H1 (cell line): ENCODE results near the gene RHCG. TPM values are rescaled to one million over a fixed set of nuclear protein-coding genes. Genes with fewer than 3 reads are reported as not detected.

Experiments
- CTCF ChIA-PET: fragments of 300-600 bp; sonication (Branson Sonifier 250); formaldehyde crosslinking; loops from one replicate; lab custom pipeline; 2021; ENCODE audit not compliant: partially characterized antibody; lab: Charles Lee
- POLR2A ChIA-PET: fragments of 300-600 bp; sonication (Branson Sonifier 250); formaldehyde crosslinking; loops from one replicate; lab custom pipeline; 2021; ENCODE audit warnings: inconsistent platforms; ENCODE audit not compliant: partially characterized antibody; lab: Charles Lee
- DNase-seq, 2 experiments: peaks; one replicate each; pipeline versions ENCODE4 v3.0.0 to v3.0.0-alpha.2; 2010 to 2022; ENCODE audit warnings: low spot score in 2 of 2, low read depth in 1 of 2, mixed read lengths in 1 of 2
- FAIRE-seq: peaks from 2 replicates; lab custom pipeline; 2011; peaks lifted over from hg19 to GRCh38; lab: Jason Lieb, UNC
- H2AFZ ChIP-seq: 2 replicates; pipeline ENCODE4 v1.8.1; 2012; ENCODE audit warnings: low read length, inconsistent platforms
- H2AK5ac ChIP-seq: 2 replicates; pipeline ENCODE4 v1.6.1; 2013; ENCODE audit warnings: low read depth, low read length
- H2BK120ac ChIP-seq: replicated peaks from 2 replicates; pipeline ENCODE3; 2013; ENCODE audit warnings: low read depth, low read length, inconsistent platforms
- H2BK12ac ChIP-seq: 2 replicates; pipeline ENCODE4 v1.6.1; 2013; ENCODE audit warnings: low read depth, low read length
- H2BK15ac ChIP-seq: 2 replicates; pipeline ENCODE4 v1.6.1; 2013; ENCODE audit warnings: low read length
- H2BK20ac ChIP-seq: 2 replicates; pipeline ENCODE4 v1.6.1; 2013; ENCODE audit warnings: low read length
- H2BK5ac ChIP-seq: 2 replicates; pipeline ENCODE4 v1.6.1; 2013; ENCODE audit warnings: low read depth, low read length
- H3K14ac ChIP-seq: 2 replicates; pipeline ENCODE4 v1.6.1; 2013; ENCODE audit warnings: inconsistent platforms; ENCODE audit not compliant: insufficient read length
- H3K18ac ChIP-seq: 2 replicates; pipeline ENCODE4 v1.6.1; 2013; ENCODE audit warnings: low read length; ENCODE audit errors: extremely low read depth
- H3K23ac ChIP-seq: 2 replicates; pipeline ENCODE4 v1.6.1; 2013; ENCODE audit warnings: inconsistent platforms; ENCODE audit not compliant: insufficient read length
- H3K23me2 ChIP-seq: 2 replicates; pipeline ENCODE4 v1.6.1; 2013; ENCODE audit warnings: low read depth, low read length
- H3K27ac ChIP-seq: 2 replicates; pipeline ENCODE4 v1.6.1; 2011; ENCODE audit warnings: low read depth, low read length, inconsistent platforms
- H3K27me3 ChIP-seq, 4 experiments: replicated peaks in 1 of 4; 1 replicate in 1 of 4; 2 replicates in 3 of 4; pipeline versions ENCODE4 v1.6.1 to v1.8.1; 2011 to 2013; ENCODE audit warnings: low read length in 3 of 4, mild to moderate bottlenecking in 3 of 4, inconsistent platforms in 2 of 4, mixed read lengths in 2 of 4, moderate library complexity in 1 of 4; ENCODE audit not compliant: control insufficient read depth in 3 of 4, insufficient read depth in 3 of 4; ENCODE audit errors: extremely low read depth in 1 of 4
- H3K36me3 ChIP-seq, 4 experiments: 2 replicates each; pipeline versions ENCODE4 v1.6.1 to v1.8.1; 2011 to 2013; ENCODE audit warnings: mild to moderate bottlenecking in 4 of 4, low read length in 3 of 4, moderate library complexity in 2 of 4, control low read depth in 1 of 4, inconsistent platforms in 1 of 4; ENCODE audit not compliant: insufficient read depth in 4 of 4, control insufficient read depth in 2 of 4
- H3K4ac ChIP-seq: replicated peaks from 2 replicates; pipeline ENCODE3; 2013; ENCODE audit warnings: low read length, low read depth, mixed read lengths, inconsistent platforms; ENCODE audit not compliant: insufficient read length
- H3K4me1 ChIP-seq, 4 experiments: replicated peaks in 1 of 4; 1 replicate in 1 of 4; 2 replicates in 3 of 4; pipeline versions ENCODE4 v1.6.1 to v1.8.1; 2011 to 2013; ENCODE audit warnings: low read length in 3 of 4, inconsistent platforms in 2 of 4, mixed read lengths in 1 of 4; ENCODE audit not compliant: insufficient read depth in 4 of 4, control insufficient read depth in 3 of 4
- H3K4me2 ChIP-seq, 2 experiments: 2 replicates each; pipeline versions ENCODE4 v1.6.1 to v1.8.1; 2011 to 2013; ENCODE audit warnings: low read depth in 2 of 2, low read length in 2 of 2, control low read depth in 1 of 2, inconsistent platforms in 1 of 2, mild to moderate bottlenecking in 1 of 2; ENCODE audit not compliant: insufficient read depth in 1 of 2
- H3K4me3 ChIP-seq, 4 experiments: fragments of 200-600, 300-600 bp in 1 of 4; sonication (generic), shearing (Covaris generic), sonication (Bioruptor Twin) in 1 of 4; 2 replicates each; pipeline versions ENCODE4 v1.5.1 to v1.8.1; 2011 to 2016; ENCODE audit warnings: low read length in 4 of 4, low read depth in 3 of 4, control low read depth in 2 of 4, inconsistent platforms in 2 of 4, mild to moderate bottlenecking in 2 of 4, mixed read lengths in 1 of 4, moderate library complexity in 1 of 4; ENCODE audit not compliant: insufficient read depth in 2 of 4; ENCODE audit errors: extremely low read depth in 1 of 4
- H3K56ac ChIP-seq: replicated peaks from 2 replicates; pipeline ENCODE3; 2013; ENCODE audit warnings: low read depth, mild to moderate bottlenecking, mixed read lengths, low read length, inconsistent platforms; ENCODE audit not compliant: insufficient read length
- H3K79me1 ChIP-seq: 2 replicates; pipeline ENCODE4 v1.6.1; 2013; ENCODE audit warnings: low read depth, low read length, control low read depth
- H3K79me2 ChIP-seq, 2 experiments: 2 replicates each; pipeline versions ENCODE4 v1.6.1 to v1.8.1; 2012 to 2013; ENCODE audit warnings: low read length in 2 of 2, mild to moderate bottlenecking in 2 of 2, inconsistent platforms in 1 of 2; ENCODE audit not compliant: insufficient read depth in 2 of 2, control insufficient read depth in 1 of 2
- H3K9ac ChIP-seq, 4 experiments: replicated peaks in 1 of 4; 1 replicate in 1 of 4; 2 replicates in 3 of 4; pipeline versions ENCODE4 v1.6.1 to v1.8.1; 2011 to 2013; ENCODE audit warnings: low read depth in 3 of 4, low read length in 3 of 4, control low read depth in 2 of 4, mild to moderate bottlenecking in 2 of 4, moderate library complexity in 2 of 4, inconsistent platforms in 1 of 4; ENCODE audit errors: extremely low read depth in 1 of 4
- H3K9me3 ChIP-seq, 2 experiments: 2 replicates each; pipeline versions ENCODE4 v1.6.1 to v1.8.1; 2012 to 2013; ENCODE audit warnings: mild to moderate bottlenecking in 2 of 2, moderate library complexity in 2 of 2, control low read depth in 1 of 2, inconsistent platforms in 1 of 2, low read depth in 1 of 2, low read length in 1 of 2, mixed read lengths in 1 of 2; ENCODE audit not compliant: insufficient read depth in 2 of 2
- H4K20me1 ChIP-seq, 2 experiments: replicated peaks in 1 of 2; 2 replicates each; pipeline versions ENCODE3 to v1.8.1; 2011 to 2013; ENCODE audit warnings: inconsistent platforms in 2 of 2, low read length in 2 of 2, mild to moderate bottlenecking in 1 of 2; ENCODE audit not compliant: insufficient read depth in 2 of 2, control insufficient read depth in 1 of 2
- H4K5ac ChIP-seq: 2 replicates; pipeline ENCODE4 v1.6.1; 2013; ENCODE audit warnings: low read length, low read depth, mixed read lengths, inconsistent platforms; ENCODE audit not compliant: insufficient read length
- H4K8ac ChIP-seq: 2 replicates; pipeline ENCODE4 v1.8.0; 2013; ENCODE audit warnings: mild to moderate bottlenecking, moderate library complexity, low read length, inconsistent platforms; ENCODE audit not compliant: insufficient read depth; ENCODE audit errors: extremely low read depth
- H4K91ac ChIP-seq: replicated peaks from 2 replicates; pipeline ENCODE3; 2013; ENCODE audit warnings: low read length, mixed read lengths, inconsistent platforms; ENCODE audit not compliant: insufficient read length
- RAD21 ChIP-seq, 2 experiments: IDR thresholded peaks in 1 of 2; conservative IDR thresholded peaks in 1 of 2; 2 replicates each; pipeline ENCODE4 v1.6.1; 2011; ENCODE audit warnings: low read depth in 2 of 2, low read length in 2 of 2, improper control_type of control experiment in 1 of 2, inconsistent platforms in 1 of 2, mild to moderate bottlenecking in 1 of 2, moderate library complexity in 1 of 2
- SIN3A ChIP-seq, 2 experiments: IDR thresholded peaks in 1 of 2; conservative IDR thresholded peaks in 1 of 2; 2 replicates each; pipeline ENCODE4 v1.6.1; 2011 to 2012; ENCODE audit warnings: low read length in 2 of 2, improper control_type of control experiment in 1 of 2, low read depth in 1 of 2, mild to moderate bottlenecking in 1 of 2
- WGBS, 2 experiments: shearing (Covaris generic) in 1 of 2; methylation state at CpG; one replicate each; pipeline versions ENCODE4 v1.1.6 to v1.1.7; 2013 to 2015; ENCODE audit warnings: low lambda C conversion rate in 2 of 2, mixed read lengths in 2 of 2, inconsistent platforms in 1 of 2, low coverage in 1 of 2, missing lambda C conversion rate in 1 of 2; ENCODE audit not compliant: insufficient replicate concordance in 2 of 2, insufficient coverage in 1 of 2, insufficient read length in 1 of 2; ENCODE audit errors: extremely low coverage in 1 of 2, missing lambda C conversion rate in 1 of 2; 5-methylcytosine and 5-hydroxymethylcytosine counted together
- polyA plus RNA-seq, 7 experiments: library from polyadenylated mRNA; depleted of rRNA in 3 of 7; stranded (reverse) in 5 of 7; unstranded in 2 of 7; fragments of >200 nt in 5 of 7; fragments of 200-250 nt in 2 of 7; gene quantifications; 1 replicate in 5 of 7; 2 replicates in 1 of 7; 4 replicates in 1 of 7; pipeline versions ENCODE4 v1.2.1 to v1.2.3, GENCODE V29; 2011 to 2013; ENCODE audit warnings: missing spikeins in 2 of 7, mixed read lengths in 2 of 7
- total RNA-seq: library from RNA; stranded (reverse); fragmentation: NEBNext Ultra II Directional; extraction: Animal tissue kit (Norgen Biotek cat#: 25700); gene quantifications from 2 replicates; pipeline ENCODE4 v1.2.1, GENCODE V29; 2021
- TF ChIP-seq, protein P1 (sequence below), 3 experiments: IDR thresholded peaks; 1 replicate in 2 of 3; 2 replicates in 1 of 3; pipeline versions ENCODE4 v1.5.1 to v1.6.1; 2011; ENCODE audit warnings: low read length in 3 of 3, mild to moderate bottlenecking in 3 of 3, inconsistent platforms in 2 of 3, low read depth in 1 of 3, moderate library complexity in 1 of 3; ENCODE audit not compliant: insufficient read depth in 1 of 3; ENCODE audit errors: control extremely low read depth in 1 of 3

Gene RHCG
- total and polyA plus RNA-seq, 2 of the 8 experiments (the other 6 are each of a cell fraction or from before 2014, with no cell fraction given), result 0.68 TPM; not detected in 1

DNA sequence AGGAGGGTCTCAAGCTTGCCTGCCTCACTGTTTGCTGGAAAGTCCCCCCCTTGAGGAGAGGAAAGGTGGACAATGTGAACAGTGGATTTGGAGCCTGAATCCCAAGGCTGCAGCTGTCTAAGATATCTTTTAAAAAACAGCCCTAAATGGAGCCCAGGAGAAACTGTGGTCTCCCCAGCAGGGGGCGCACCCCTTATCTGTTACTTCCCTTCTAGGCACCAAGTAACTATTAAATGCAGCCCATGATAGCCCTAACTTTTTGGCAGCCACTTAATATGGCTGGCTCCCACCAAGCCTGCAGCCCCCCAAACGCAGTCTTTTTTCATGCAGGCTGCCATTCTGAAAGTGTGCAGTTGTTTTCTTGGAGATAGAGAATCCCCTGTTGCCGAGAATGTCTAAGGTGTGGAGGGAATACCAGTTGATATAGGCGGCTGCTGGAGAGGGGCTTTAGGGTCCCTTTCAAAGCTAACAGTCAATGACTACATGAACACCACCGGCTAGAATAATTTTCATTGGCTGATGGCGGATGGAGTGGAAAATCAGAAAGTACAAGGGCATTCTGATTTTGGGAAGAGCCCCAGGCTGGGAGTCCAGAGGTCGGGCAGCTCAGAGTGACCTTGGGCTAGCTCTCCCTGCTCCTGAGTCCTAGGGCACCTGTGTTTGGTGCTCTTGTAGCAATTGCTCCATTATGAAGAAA lies 1.3 kb downstream of the RHCG start:
- no peak overlapping the region for H3K27ac ChIP-seq
- peaks cover 2 to 25% (median 19%) of the 10 kb centered on the region in 4 experiments for H3K27me3 ChIP-seq
- no peak overlapping the region for H3K4me3 ChIP-seq
- no peak for TF ChIP-seq SIN3A (conservative IDR thresholded peaks at IDR 0.05 in 1 of 2, IDR thresholded peaks at IDR 0.05 in 1 of 2; ENCODE audit: low read depth in 1 of 2, low read length in 2 of 2)
- TF ChIP-seq, protein P1, sequence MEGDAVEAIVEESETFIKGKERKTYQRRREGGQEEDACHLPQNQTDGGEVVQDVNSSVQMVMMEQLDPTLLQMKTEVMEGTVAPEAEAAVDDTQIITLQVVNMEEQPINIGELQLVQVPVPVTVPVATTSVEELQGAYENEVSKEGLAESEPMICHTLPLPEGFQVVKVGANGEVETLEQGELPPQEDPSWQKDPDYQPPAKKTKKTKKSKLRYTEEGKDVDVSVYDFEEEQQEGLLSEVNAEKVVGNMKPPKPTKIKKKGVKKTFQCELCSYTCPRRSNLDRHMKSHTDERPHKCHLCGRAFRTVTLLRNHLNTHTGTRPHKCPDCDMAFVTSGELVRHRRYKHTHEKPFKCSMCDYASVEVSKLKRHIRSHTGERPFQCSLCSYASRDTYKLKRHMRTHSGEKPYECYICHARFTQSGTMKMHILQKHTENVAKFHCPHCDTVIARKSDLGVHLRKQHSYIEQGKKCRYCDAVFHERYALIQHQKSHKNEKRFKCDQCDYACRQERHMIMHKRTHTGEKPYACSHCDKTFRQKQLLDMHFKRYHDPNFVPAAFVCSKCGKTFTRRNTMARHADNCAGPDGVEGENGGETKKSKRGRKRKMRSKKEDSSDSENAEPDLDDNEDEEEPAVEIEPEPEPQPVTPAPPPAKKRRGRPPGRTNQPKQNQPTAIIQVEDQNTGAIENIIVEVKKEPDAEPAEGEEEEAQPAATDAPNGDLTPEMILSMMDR (IDR thresholded peaks at IDR 0.05; ENCODE audit: control extremely low read depth in 1 of 3, insufficient read depth in 1 of 3, low read depth in 1 of 3, low read length in 3 of 3), result peak; percentile 45 to 65 (median 59)
- peak; percentile 3 to 37; a peak in 2 of 4 replicates for TF ChIP-seq RAD21 (IDR thresholded peaks at IDR 0.05 in 1 of 2, conservative IDR thresholded peaks at IDR 0.05 in 1 of 2; ENCODE audit: low read depth in 2 of 2, low read length in 2 of 2)
- peak in 1 of 2 experiments; percentile 78 for DNase-seq
- H3K18ac ChIP-seq, result no peak overlapping the region
- 76% methylated on average over 7 of the region's 7 CpGs; no CpG with 5 or more reads in 1 of the 2 experiments for WGBS, 2 experiments
- H3K79me1 ChIP-seq, result no peaks in the 10 kb centered on the region; the same call in 1 of the 2 replicates
- peak overlapping the region in 1 of 2 experiments; percentile 51; a peak in 1 of 4 replicates for H3K4me2 ChIP-seq
- H2BK12ac ChIP-seq, result no peak overlapping the region
- H2BK5ac ChIP-seq, result no peak overlapping the region
- ChIA-PET CTCF (interaction anchor here (0.6 to 9.7 kb wide), 36 partner anchors 7 to 633 kb away, joined by 3 to 187 read pairs (median 5); partner anchors contain the start of gene TICRR), POLR2A (interaction anchor here (1.8 kb wide), 1 partner anchor 153 kb away, joined by 4 read pairs; no protein-coding TSS in a partner anchor)
- H3K23me2 ChIP-seq, result peaks cover 2% of the 10 kb centered on the region; the same call in 1 of the 2 replicates
- peaks cover 0 to 6% (median 4%) of the 10 kb centered on the region in 4 experiments; a peak in 6 of 7 replicates for H3K4me1 ChIP-seq
- H4K5ac ChIP-seq, result no peak overlapping the region
- H2BK120ac ChIP-seq, result no peak overlapping the region
- no peaks in the 10 kb centered on the region for H3K79me2 ChIP-seq
- H2AFZ ChIP-seq, result no peak overlapping the region
- H3K14ac ChIP-seq, result no peak overlapping the region
- no peak overlapping the region for H2BK20ac ChIP-seq
- no peak overlapping the region for H2BK15ac ChIP-seq
- no peak overlapping the region for H3K4ac ChIP-seq
- H4K8ac ChIP-seq, result no peak overlapping the region
- H4K20me1 ChIP-seq, result no peaks in the 10 kb centered on the region
- H3K36me3 ChIP-seq, result no peaks in the 10 kb centered on the region
- no peak overlapping the region for H4K91ac ChIP-seq
- H3K23ac ChIP-seq, result no peak overlapping the region
- H3K56ac ChIP-seq, result no peak overlapping the region
- no peak overlapping the region for H2AK5ac ChIP-seq
- peak; percentile 60 for FAIRE-seq
- no peak overlapping the region for H3K9ac ChIP-seq
- H3K9me3 ChIP-seq, result no peaks in the 10 kb centered on the region
